Breast epithelium (tissue), 3 donors: ENCODE data around the gene HSPA12B.

Experiments used
- POLR2A ChIP-seq: fragments of 450-650 bp; IDR thresholded peaks from one replicate; pipeline ENCODE4 v1.6.1; 2016; ENCODE audit warnings: antibody characterized with exemption, mild to moderate bottlenecking, moderate library complexity
- POLR2AphosphoS5 ChIP-seq, 3 donors: sonication (generic); formaldehyde crosslinking; IDR thresholded peaks; one replicate each; pipeline ENCODE4 v1.6.1; 2017; ENCODE audit warnings: antibody characterized with exemption in 3 of 3
- TF ChIP-seq, protein P1 (sequence below), 3 donors: fragments of 450-650 bp; IDR thresholded peaks; one replicate each; pipeline ENCODE4 v1.5.1; 2016 to 2017; ENCODE audit warnings: antibody characterized with exemption in 3 of 3, mild to moderate bottlenecking in 3 of 3, moderate library complexity in 3 of 3

DNA sequence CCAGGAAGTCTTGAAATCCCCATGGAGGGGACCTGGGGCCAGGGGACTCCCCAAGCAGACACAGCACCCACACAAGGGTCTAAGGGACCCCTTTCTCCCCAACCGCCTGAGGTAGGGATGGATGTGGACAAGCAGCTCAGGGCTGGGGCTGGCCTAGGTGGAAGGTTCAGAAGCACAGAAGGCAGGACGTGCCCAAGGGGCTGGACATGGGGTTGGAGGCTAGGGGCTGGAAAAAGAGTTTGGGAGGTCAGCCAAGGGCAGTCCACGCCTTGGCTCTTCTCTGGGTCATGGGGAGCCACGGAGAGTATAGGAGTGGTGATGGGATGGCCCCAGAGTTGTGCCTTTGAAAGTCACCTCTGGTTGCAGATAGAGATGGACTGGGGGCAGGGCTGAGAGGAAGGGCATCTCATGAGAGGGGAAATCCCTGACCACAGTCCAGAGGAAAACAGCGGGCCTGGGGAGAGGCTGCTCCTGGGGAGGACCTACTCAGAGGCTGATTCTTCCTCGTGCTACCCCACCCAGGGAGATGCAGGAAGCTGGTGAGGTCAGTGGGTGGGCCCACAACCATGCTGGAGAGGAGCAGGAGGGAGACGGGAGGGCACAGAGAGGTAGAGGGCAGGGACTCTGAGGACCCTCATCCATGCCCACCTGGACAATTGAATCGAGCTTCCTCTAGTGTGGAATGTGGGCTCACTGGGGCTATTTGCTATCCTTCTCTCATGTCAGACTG is 2.5 kb upstream of the HSPA12B start:
- TF ChIP-seq, protein P1, sequence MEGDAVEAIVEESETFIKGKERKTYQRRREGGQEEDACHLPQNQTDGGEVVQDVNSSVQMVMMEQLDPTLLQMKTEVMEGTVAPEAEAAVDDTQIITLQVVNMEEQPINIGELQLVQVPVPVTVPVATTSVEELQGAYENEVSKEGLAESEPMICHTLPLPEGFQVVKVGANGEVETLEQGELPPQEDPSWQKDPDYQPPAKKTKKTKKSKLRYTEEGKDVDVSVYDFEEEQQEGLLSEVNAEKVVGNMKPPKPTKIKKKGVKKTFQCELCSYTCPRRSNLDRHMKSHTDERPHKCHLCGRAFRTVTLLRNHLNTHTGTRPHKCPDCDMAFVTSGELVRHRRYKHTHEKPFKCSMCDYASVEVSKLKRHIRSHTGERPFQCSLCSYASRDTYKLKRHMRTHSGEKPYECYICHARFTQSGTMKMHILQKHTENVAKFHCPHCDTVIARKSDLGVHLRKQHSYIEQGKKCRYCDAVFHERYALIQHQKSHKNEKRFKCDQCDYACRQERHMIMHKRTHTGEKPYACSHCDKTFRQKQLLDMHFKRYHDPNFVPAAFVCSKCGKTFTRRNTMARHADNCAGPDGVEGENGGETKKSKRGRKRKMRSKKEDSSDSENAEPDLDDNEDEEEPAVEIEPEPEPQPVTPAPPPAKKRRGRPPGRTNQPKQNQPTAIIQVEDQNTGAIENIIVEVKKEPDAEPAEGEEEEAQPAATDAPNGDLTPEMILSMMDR (IDR thresholded peaks at IDR 0.05), result no peak
- TF ChIP-seq POLR2AphosphoS5 (IDR thresholded peaks at IDR 0.05) (no peak), POLR2A (no peak)
